ENCODE measurements around the gene RNF26.

DNA sequence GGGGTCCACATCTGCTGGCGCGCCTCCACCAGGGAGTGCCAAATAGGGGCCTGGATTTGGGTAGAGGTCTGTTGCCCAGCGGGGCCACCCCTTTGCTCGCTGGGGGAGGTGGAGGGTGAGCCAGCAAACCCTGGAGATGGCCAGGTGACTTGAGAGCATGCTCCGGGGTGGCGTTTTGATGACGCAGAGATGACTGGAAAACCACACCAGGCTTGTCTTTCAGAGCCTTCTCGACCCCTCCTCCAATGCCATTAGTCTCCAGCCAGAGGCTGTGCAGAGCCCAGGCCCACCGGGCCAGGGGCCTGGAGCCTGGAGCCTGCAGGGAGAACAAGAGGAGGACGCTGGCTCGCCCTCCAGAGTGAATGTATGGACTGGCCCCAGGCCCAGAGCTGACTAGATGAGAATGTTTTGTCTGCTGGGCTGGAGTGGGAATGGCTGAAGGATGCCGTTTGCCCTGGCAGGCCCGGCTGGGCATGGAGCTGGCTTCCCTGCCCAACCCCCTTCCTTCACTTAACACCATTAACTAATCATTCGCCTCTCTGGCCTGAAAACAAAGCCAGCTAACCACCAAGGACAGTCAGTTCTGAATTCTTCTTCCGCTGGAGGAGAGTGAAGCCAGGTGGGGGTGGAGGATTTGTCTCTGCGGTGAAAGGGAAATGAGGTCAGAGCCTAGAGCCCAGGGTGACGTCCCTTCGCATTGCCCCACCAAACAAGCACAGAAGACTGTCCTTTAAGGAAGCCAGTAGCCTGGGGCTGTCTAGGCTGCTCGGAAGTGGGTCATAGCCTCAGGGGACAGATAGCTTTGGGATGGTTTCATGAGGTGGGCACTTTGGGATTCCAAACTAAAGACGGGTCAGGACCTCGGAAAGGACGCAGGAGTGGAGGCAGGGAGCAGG lies 15.8 kb upstream of the RNF26 start:
- TF ChIP-seq, protein P1, sequence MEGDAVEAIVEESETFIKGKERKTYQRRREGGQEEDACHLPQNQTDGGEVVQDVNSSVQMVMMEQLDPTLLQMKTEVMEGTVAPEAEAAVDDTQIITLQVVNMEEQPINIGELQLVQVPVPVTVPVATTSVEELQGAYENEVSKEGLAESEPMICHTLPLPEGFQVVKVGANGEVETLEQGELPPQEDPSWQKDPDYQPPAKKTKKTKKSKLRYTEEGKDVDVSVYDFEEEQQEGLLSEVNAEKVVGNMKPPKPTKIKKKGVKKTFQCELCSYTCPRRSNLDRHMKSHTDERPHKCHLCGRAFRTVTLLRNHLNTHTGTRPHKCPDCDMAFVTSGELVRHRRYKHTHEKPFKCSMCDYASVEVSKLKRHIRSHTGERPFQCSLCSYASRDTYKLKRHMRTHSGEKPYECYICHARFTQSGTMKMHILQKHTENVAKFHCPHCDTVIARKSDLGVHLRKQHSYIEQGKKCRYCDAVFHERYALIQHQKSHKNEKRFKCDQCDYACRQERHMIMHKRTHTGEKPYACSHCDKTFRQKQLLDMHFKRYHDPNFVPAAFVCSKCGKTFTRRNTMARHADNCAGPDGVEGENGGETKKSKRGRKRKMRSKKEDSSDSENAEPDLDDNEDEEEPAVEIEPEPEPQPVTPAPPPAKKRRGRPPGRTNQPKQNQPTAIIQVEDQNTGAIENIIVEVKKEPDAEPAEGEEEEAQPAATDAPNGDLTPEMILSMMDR (conservative IDR thresholded peaks at IDR 0.05): no peak
- TF ChIP-seq EZH2 (IDR thresholded peaks at IDR 0.05; ENCODE audit: low read depth): no peak

Data from PC-9 (cell line).